GM10847 (cell line): Measurements from ENCODE around the gene NFIC.

Source experiments
- POLR2A ChIP-seq: IDR thresholded peaks from 2 replicates; pipeline ENCODE4 v1.6.1; 2011; ENCODE audit not compliant: insufficient read length; ENCODE audit errors: extremely low read depth

NFIC gene

GRCh38 chr19:3500429-3501101, 134.2 kb downstream of the NFIC start, which contains the start of gene DOHH:
Gene DOHH (minus strand): TSS chr19:3500674. CDS start chr19:3496814, 3,860 bp downstream.
- TF ChIP-seq POLR2A, result peak; percentile 84

DNA sequence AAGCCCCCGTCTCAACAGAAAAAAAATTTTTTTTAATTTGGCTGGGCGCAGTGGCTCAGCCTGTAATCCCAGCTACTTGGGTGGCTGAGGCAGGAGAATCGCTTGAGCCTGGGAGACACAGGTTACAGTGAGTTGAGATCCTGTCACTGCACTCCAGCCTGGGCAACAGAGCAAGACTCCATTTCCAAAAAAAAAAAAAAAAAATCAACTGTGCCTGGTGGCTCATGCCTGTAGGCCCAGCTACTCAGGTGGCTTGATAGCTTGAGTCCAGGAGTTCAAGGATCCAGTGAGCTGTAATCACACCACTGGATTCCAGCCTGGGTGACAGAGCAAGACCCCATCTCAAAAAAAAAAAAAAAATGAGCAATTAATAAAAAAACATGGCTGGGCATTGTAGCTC, 135.4 kb downstream of the NFIC start:
- TF ChIP-seq POLR2A, result no peak

DNA sequence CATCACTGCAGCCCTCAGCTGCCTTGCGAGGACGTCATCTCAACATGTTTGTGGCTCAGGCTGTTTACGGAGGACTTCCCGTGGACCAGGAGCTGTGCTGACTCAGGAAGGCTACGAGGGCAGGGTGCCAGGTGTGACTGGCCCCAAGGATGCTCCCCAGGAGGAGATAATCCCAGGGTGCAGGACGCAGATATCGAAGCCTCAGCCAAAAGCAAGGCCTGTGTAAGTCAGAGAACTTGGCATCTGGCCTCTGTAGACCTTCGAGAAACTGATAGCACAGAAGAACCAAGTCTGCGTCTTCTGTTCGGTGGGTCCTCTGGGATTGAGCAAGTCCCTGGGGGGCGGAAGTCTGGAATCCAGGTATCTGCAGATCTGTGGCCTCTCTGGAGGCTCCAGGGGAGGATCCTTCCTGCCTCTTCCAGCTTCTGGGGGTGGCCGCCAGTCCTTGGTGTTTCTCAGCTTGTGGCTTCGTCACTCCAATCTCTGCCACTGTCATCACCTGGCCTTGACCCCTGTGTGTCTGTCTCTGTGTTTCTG, 136.7 kb downstream of the NFIC start:
- TF ChIP-seq POLR2A, result no peak

DNA sequence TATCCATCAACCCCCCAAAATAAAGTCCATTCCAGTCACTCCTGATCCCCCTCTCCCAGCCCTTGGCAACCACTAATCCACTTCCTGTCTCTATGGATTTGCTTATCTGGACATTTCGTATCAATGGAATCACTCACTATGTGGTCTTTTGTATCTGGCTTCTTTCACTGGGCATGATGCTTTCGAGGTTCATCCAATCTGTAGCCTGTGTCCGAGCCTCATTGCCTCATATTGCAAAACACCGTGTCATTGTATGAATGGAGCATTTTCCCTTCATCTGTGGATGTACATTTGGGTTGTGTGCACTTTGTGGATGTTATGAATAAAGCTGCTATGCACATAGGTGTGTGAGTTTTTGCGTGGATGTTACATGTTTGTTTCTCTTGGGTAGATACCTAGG, 138.4 kb downstream of the NFIC start:
- no peak for TF ChIP-seq POLR2A

GRCh38 chr19:3505598-3506383, 139.4 kb downstream of the NFIC start, which contains the start of gene FZR1:
Gene FZR1 (plus strand): TSS chr19:3506311. CDS start chr19:3522990, 16,679 bp downstream.
- TF ChIP-seq POLR2A, result peak; percentile 46

DNA sequence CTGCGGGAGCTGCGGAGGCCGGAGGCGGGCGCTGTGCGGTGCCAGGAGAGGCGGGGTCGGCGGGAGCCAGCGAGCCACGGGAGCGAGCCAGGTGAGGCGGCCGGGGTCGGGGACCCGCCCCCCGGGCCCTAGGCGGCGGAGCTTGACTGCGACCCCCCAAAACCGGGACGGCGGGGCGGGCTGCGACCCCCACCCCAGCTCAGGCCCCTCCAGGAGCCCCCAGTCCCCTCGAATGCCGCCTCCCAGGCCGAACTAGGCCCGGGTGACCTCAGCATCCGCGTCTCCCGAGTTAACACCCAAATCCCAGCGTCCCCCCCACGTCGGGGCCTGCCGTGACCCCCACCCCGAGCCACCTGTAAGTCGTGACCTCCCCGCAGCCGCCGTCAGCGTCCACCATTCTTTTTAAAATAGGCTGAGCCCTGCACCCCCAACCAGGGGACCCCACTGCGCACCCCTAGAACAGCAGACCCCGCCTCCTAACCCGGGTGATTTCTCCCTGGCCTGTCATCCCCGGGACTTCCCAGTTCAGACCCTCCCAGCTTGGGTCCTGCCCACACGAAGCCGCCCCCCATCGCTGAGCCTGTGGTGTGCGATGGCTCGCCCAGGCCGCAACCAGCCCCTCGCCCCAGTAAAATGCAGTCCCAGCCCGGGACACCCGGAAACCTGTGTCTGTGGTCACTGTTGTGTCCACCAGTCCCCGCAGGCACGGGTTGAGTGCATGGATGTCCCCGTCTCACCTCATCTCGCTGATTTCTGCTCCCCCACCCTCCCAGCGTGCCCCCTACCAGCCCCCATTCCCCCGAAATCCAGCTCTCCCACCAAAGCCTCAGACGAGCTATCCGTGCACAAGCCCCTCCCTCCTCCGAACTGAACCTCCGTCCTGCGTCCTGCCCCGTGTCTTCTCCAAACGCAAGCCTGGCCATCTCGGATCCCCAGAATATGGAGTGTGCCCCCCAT, 140.3 kb downstream of the NFIC start:
- no peak for TF ChIP-seq POLR2A

DNA sequence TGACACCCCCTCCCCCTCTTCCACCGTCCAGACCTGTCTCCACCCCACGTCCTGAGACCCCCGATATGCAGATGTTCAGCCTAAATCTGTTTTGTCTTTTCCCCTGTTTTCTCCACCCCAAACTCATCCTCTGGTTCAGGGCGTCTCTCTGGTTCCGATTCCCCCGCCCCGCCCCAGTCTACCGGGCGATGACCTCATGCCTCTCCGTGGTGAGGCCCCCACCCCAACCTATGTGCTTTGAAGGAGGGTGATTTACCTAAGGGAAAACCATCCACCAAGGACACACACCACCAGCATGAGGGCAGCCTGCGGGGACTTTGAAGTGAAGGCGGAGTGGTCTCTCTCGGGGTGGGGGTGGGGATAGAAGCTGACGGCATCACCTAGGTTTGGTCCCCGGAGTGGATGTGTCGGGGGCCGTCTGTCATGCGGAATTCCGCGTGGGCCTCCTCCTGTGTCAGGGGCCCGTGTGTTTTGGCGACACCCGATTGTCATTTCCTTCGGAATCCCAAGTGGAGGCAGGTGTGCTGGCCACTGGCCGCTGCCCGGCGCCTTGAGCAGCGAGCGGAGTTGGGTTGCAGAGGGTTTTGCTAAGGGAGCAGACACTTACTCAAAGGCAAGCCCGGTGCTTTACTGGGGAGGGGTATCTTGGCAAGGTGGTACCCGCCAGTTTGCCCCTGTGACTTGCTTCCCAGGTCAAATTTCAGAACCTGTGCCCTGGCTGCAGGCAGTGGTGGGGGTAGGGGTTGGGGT, 141.2 kb downstream of the NFIC start:
- no peak for TF ChIP-seq POLR2A

DNA sequence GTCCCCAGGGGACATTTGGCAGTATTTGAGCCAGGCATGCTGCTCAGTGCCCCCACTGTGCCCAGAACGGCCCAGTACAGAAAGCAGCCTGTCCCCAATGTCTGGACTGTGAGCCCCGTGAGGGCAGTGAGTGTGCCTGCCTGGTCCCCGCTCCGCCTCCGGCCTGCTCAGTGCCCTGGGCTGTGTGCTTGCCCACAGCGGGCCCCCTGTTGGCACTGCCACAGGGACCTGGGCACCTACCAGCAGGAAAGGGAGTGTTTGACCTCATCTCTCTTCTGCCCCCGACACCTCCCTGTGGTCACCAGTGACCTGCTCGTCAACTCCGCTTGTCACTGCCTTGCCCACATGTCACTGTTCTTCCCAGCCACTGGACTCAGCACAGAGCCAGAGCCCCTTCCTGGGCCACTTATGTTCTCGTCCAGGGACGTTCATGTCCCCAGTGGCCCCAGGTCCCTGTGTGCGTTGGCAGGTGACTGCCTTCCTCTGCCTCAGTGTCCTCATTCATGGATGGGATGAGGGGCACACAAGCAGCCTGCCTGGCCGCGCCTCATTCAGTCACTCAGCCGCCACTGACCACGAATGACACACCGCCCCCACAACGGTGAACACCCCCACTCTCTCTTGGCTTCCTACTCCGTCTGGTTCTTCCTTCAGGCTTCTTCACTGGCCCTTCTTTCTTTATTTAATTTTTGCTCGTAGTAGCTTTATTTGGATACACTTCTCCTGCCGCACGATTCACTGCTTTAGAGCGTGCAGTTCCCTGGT, 142.6 kb downstream of the NFIC start:
- TF ChIP-seq POLR2A, result no peak

- no peak for TF ChIP-seq POLR2A
Measured at GRCh38 chr19:3509566-3509989, 143.2 kb downstream of the NFIC start.

DNA sequence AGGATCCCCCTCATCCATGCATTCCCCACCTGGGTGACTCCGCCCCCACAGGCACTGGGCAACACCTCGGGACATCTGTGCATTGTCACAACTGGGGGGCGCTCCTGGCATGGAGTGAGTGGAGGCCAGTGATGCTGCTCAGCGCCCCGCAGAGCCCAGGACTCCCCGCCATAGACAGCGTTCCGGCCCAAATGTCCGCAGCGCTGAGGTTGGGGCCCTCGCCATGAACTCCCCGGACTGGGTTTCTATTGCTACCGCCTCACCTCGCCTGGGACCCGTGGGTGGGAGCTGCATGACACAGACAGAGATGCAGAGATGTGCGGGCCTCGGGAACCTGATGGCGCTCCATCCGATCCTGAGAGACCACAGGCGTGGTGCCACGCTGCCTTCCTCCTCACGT, 144.3 kb downstream of the NFIC start:
- no peak for TF ChIP-seq POLR2A

DNA sequence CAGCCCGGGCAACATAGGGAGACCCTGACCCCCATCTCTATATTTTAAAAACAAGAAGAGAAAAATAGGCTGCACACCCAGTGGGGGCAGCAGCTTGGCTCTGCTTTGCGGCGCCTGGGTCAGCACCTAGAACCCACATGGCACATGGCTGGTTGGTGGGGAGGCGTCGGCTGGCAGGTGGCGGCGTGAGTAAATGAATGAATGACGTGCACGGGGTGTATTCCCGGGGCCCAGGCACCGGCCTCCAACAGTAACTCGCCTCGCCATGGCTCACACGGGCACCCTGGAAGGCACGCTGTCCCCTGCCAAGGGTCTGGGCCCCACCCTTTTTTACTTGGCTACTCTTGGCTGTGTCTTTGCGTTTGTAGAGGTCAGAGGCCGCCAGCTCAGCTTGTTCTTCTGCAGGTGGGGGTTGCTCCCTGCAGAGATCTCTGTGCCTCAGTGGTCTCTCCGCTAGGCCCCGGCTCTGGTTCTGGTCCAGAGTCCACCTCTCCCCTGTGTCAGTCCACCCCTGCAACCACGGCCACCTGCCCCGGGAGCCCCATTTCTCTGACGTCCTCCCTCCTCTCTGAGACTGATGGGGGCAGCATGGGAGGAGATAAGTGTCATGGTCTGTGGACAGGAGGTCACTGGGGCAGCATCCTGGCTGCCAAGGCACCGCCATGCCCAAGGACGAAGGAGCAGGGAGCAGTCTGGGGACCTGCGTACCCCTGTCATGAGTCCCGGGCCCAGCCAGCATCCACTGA, 145.3 kb downstream of the NFIC start:
- no peak for TF ChIP-seq POLR2A

DNA sequence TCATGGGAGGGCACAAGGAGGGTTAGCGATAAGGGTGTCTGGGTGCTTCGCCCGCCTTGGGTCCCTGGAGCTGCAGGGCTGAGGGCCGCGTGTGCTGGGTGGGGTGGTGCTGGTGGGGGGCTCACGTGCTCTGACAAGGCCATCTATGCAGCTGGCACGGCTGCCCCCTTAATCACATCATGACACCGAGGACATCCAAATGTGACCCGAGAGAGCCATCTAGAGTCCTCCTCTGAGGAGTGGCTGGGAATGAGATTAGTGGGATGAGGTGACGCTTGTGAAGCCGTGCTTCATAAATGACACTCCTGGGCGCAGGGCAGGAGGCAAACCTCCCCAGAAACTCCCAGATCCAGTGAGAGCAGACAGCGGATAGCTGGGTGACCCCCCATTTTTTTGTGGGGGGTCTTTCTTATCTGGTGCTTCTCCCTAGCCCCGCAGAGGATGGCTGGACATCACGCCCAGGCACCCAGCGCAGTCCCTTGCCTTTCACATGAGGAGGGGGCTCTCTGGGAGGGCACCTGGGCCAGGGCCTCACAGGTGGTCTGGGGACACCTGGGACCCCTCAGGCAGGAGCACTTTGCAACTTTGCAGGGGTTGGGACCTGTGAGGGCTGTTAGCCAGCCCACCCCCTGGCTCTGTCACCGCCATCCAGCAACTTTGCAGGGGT, 146.3 kb downstream of the NFIC start:
- TF ChIP-seq POLR2A, result no peak
